WTC11 (cell line): ENCODE results near the gene ZNF277. TPM values are rescaled to one million over a fixed set of nuclear protein-coding genes. Genes with fewer than 3 reads are reported as not detected.

Experiments
- ATAC-seq: fragments of 200-7000 bp; cut with Tn5 transposase; 2 replicates; pipeline ENCODE4 v1.10.0; 2021; ENCODE audit warnings: mild to moderate bottlenecking, moderate library complexity
- CTCF ChIA-PET: fragments of 300-600 bp; sonication (Branson Sonifier 250); formaldehyde crosslinking; loops from one replicate; lab custom pipeline; 2021; ENCODE audit warnings: antibody characterized with exemption; lab: Charles Lee
- POLR2A ChIA-PET: fragments of 350-600 bp; sonication (Branson Sonifier 250); formaldehyde crosslinking; loops from one replicate; lab custom pipeline; 2021; ENCODE audit warnings: antibody characterized with exemption; lab: Charles Lee
- DNase-seq: peaks from one replicate; pipeline ENCODE4 v3.0.0; 2021; ENCODE audit warnings: low spot score
- H3K27ac Mint-ChIP-seq: 2 replicates; pipeline ENCODE4 v1.8.0; 2021; ENCODE audit warnings: mixed read lengths
- H3K27me3 Mint-ChIP-seq: 2 replicates; pipeline ENCODE4 v1.8.0; 2021; ENCODE audit warnings: low read depth, mild to moderate bottlenecking, moderate library complexity, mixed read lengths
- H3K36me3 Mint-ChIP-seq: 2 replicates; pipeline ENCODE4 v1.8.0; 2021; ENCODE audit warnings: mixed read lengths
- H3K4me1 Mint-ChIP-seq: 2 replicates; pipeline ENCODE4 v1.8.0; 2022; ENCODE audit warnings: mixed read lengths
- H3K4me3 Mint-ChIP-seq: 2 replicates; pipeline ENCODE4 v1.8.0; 2021; ENCODE audit warnings: mild to moderate bottlenecking, moderate library complexity, mixed read lengths
- H3K9me3 Mint-ChIP-seq: 2 replicates; pipeline ENCODE4 v1.8.0; 2021; ENCODE audit warnings: mixed read lengths
- AFF4 ChIP-seq: sonication (generic); formaldehyde crosslinking; IDR thresholded peaks from 2 replicates; pipeline ENCODE4 v1.8.1; 2023; ENCODE audit warnings: mild to moderate bottlenecking, missing genetic modification reagents, borderline replicate concordance
- ARID4B ChIP-seq: sonication (generic); formaldehyde crosslinking; IDR thresholded peaks from 2 replicates; pipeline ENCODE4 v1.8.0; 2023; ENCODE audit warnings: missing genetic modification reagents, mild to moderate bottlenecking, borderline replicate concordance
- ESRRA ChIP-seq: sonication (generic); formaldehyde crosslinking; IDR thresholded peaks from 2 replicates; pipeline ENCODE4 v1.8.1; 2022; ENCODE audit warnings: mild to moderate bottlenecking, missing genetic modification reagents, borderline replicate concordance
- FOXP1 ChIP-seq: sonication (generic); formaldehyde crosslinking; IDR thresholded peaks from 2 replicates; pipeline ENCODE4 v1.8.0; 2022; ENCODE audit warnings: missing genetic modification reagents, mild to moderate bottlenecking, moderate library complexity, borderline replicate concordance
- GABPB1 ChIP-seq: sonication (generic); formaldehyde crosslinking; IDR thresholded peaks from 2 replicates; pipeline ENCODE4 v1.8.1; 2023; ENCODE audit warnings: mild to moderate bottlenecking, missing genetic modification reagents
- GRHL2 ChIP-seq: fragments of 250-450 bp; sonication (Bioruptor Pico); IDR thresholded peaks from 2 replicates; pipeline ENCODE4 v1.8.0; 2022; ENCODE audit warnings: mild to moderate bottlenecking, moderate library complexity; ENCODE audit not compliant: insufficient replicate concordance, severe bottlenecking
- IRF1 ChIP-seq: sonication (generic); formaldehyde crosslinking; IDR thresholded peaks from 2 replicates; pipeline ENCODE4 v1.8.0; 2023; ENCODE audit warnings: missing genetic modification reagents
- JAZF1 ChIP-seq: fragments of 250-450 bp; sonication (Bioruptor Pico); IDR thresholded peaks from 2 replicates; pipeline ENCODE4 v1.9.0; 2021; ENCODE audit warnings: moderate library complexity, mild to moderate bottlenecking, inconsistent platforms
- KAT7 ChIP-seq: sonication (generic); formaldehyde crosslinking; IDR thresholded peaks from 2 replicates; pipeline ENCODE4 v1.8.1; 2023; ENCODE audit warnings: missing genetic modification reagents, mild to moderate bottlenecking, borderline replicate concordance
- MXD4 ChIP-seq: fragments of 250-450 bp; sonication (Bioruptor Pico); IDR thresholded peaks from 2 replicates; pipeline ENCODE4 v1.8.0; 2021; ENCODE audit warnings: mild to moderate bottlenecking, moderate library complexity, borderline replicate concordance
- NR2C2 ChIP-seq: sonication (generic); formaldehyde crosslinking; IDR thresholded peaks from 2 replicates; pipeline ENCODE4 v1.8.0; 2022; ENCODE audit warnings: mild to moderate bottlenecking, missing genetic modification reagents
- RELA ChIP-seq: sonication (generic); formaldehyde crosslinking; IDR thresholded peaks from 2 replicates; pipeline ENCODE4 v1.8.1; 2022; ENCODE audit warnings: missing genetic modification reagents, mild to moderate bottlenecking, borderline replicate concordance
- TCF7 ChIP-seq: sonication (generic); formaldehyde crosslinking; IDR thresholded peaks from 2 replicates; pipeline ENCODE4 v1.8.0; 2022; ENCODE audit warnings: mild to moderate bottlenecking, low read depth, missing genetic modification reagents, moderate library complexity
- ZNF138 ChIP-seq: sonication (generic); formaldehyde crosslinking; conservative IDR thresholded peaks from 2 replicates; pipeline ENCODE4 v1.8.1; 2022; ENCODE audit warnings: mild to moderate bottlenecking, moderate library complexity, missing genetic modification reagents
- ZNF263 ChIP-seq: sonication (generic); formaldehyde crosslinking; IDR thresholded peaks from 2 replicates; pipeline ENCODE4 v1.8.1; 2022; ENCODE audit warnings: low read depth, mild to moderate bottlenecking, moderate library complexity, missing genetic modification reagents
- ZNF317 ChIP-seq: sonication (generic); formaldehyde crosslinking; IDR thresholded peaks from 2 replicates; pipeline ENCODE4 v1.8.1; 2023; ENCODE audit warnings: low read depth, mild to moderate bottlenecking, moderate library complexity, missing genetic modification reagents, borderline replicate concordance
- ZNF532 ChIP-seq: fragments of 250-450 bp; sonication (Bioruptor Pico); IDR thresholded peaks from 2 replicates; pipeline ENCODE4 v1.9.0; 2021; ENCODE audit warnings: mild to moderate bottlenecking, borderline replicate concordance
- ZSCAN18 ChIP-seq: fragments of 250-450 bp; sonication (Bioruptor Pico); IDR thresholded peaks from 2 replicates; pipeline ENCODE4 v2.1.2; 2022; ENCODE audit warnings: mild to moderate bottlenecking, moderate library complexity
- total RNA-seq: library from RNA; stranded (reverse); gene quantifications from 3 replicates; pipeline ENCODE4 v1.2.3, GENCODE V29; 2021

The ZNF277 gene
- total RNA-seq, 1 experiment from 2014 or later: 22.5 TPM

- TF ChIP-seq IRF1 (no peak), ESRRA (CRISPR knock-in tag) (no peak), NR2C2 (no peak), ZNF138 (CRISPR knock-in tag) (no peak), MXD4 (CRISPR knock-in tag) (no peak), KAT7 (CRISPR knock-in tag) (no peak)
Measured at GRCh38 chr7:112293416-112293815, 86.9 kb downstream of the ZNF277 start (continued).

- no peak for DNase-seq
- H3K36me3 Mint-ChIP-seq: no peaks in the 10 kb centered on the region; the same call in 1 of the 2 replicates
- H3K4me1 Mint-ChIP-seq: peaks cover 10% of the 10 kb centered on the region
- H3K4me3 Mint-ChIP-seq: no peak overlapping the region
- H3K27me3 Mint-ChIP-seq: no peaks in the 10 kb centered on the region
- no peak for ATAC-seq
- H3K9me3 Mint-ChIP-seq: no peaks in the 10 kb centered on the region
- ChIA-PET CTCF (no interaction called here), POLR2A (no interaction called here)
- H3K27ac Mint-ChIP-seq: no peak overlapping the region
- TF ChIP-seq TCF7 (CRISPR knock-in tag) (no peak), RELA (CRISPR knock-in tag) (no peak), ZSCAN18 (CRISPR knock-in tag) (no peak), ZNF317 (CRISPR knock-in tag) (no peak), AFF4 (no peak), ZNF532 (no peak), FOXP1 (CRISPR knock-in tag) (no peak), ARID4B (CRISPR knock-in tag) (no peak), JAZF1 (no peak), GABPB1 (CRISPR knock-in tag) (no peak), ZNF263 (no peak), GRHL2 (CRISPR knock-in tag) (no peak), IRF1 (no peak)
Measured at GRCh38 chr7:112296432-112296831, 89.9 kb downstream of the ZNF277 start.
